NCI-H2029 treated with DMSO at 0.1 percent for 48 hours (cell line): ENCODE results near the gene RNF43.

Source experiments
- DNase-seq: peaks from one replicate; lab custom pipeline; 2025; lab: John Stamatoyannopoulos, UW

RNF43 gene

DNA sequence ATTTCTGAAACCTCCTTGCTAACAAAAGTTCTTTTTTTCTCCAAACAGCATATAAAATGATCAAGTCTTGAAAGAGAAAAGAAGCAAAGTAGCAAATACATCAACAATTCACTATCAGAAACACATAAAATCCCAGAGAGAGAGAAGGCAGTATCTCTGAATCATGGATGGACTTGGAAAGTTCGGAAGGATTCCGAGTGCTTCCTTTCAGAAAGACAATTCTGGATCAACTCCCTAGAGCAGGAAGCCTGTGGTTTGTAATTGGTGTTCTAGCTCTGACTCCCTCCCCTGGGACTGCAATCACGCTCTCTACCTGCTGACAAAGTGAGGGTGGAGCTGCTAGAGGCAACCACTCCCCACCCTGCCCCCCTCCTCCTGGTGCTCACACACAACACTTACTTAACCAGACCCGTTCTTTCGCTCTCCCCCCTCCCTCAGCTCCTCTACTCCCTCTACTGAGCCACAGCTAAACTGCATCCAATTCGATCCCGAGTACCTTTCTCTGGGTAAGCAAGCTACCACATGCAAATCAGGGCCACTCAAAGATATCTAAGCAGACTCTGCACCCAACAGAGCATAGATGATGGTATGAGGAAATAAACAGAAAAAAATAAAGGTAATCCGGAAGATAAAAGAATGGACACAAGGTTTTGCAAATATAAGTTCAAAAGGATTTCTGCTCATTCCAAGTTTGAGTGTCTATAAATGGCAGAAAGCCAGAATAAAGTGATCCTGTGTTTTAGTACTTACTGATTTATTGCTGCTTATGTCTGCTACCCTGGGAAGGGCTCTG is at the start of gene RNF43:
RNF43 (minus strand) TSS at position 235 of the 793 bp plus-strand sequence. CDS start 1,957 bp downstream, outside the sequence.
- DNase-seq: peak; percentile 73

DNA sequence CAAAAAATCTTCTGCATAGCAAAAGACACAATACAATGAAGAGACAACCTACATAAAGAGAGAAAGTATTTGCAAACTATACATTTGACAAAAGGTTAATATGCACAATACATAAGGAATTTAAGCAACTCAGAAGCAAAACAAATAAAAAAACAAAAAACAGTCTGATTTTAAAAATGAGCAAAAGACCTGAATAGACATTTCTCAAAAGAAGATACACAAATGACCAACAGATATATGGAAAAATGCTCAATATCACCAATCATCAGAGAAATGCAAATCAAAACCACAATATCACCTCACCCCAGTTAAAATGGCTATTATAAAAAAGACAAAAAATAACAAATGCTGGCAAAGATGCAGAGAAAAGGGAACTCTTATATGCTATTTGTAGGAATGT is 38.2 kb upstream of the RNF43 start:
- DNase-seq: no peak

DNA sequence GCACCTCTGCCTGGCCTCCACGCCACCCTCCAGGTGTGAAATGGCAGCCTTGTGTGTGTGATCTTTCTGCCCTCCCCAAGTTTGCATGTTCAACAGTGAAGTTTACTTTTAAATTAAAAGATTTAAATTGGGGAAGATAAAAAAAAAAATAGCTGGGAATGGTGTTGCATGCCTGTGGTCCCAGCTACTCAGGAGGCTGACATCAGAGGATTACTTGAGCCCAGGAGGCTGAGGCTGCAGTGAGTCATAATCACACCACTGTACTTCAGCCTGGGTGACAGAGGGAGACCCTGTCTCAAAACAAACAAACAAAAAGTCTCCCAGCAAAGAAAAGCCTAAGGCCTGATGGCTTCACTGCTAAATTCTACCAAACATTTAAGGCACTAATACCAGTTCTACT is 35.4 kb upstream of the RNF43 start:
- no peak for DNase-seq

DNA sequence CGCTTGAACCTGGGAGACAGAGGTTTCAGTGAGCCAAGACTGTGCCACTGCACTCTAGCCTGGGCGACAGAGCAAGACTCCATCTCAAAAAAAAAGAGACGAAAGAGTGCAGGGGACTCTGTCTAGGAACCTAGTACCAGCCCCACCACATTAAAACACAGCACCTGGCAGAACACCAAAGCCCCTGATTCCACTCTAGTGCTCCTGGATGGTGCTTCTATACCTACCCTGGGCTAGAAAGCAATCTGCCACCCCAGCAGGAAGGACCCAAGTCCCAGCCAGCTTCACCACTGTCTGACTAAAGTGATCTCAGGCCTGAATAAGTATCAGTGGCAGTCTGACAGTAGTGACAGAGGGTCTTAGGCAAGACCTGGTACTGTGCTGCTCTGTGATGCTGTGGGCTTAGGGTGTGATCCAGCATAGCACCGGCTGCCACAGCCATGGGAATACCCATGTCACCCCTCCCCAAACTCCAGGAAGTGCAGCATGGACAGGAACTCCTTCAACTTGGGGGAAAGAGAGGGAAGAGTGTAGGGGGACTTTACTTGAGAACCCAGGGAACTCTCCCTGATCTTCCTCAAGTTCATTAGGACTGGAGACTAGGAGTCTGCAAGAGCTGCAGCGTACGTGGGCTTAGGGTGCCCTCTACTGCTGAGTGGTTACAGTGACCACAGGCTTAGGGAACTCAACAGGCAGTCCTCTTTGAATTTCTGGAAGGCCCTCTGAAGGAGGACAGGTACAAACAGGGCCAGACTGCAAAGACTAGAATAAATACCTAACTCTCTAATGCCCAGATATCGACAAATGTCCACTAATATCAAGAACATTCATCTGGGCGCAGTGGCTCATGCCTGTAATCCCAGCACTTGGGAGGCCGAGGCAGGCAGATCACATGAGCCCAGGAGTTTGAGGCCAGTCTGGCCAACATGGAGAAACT is 30.0 kb upstream of the RNF43 start:
- DNase-seq: peak; percentile 12

DNA sequence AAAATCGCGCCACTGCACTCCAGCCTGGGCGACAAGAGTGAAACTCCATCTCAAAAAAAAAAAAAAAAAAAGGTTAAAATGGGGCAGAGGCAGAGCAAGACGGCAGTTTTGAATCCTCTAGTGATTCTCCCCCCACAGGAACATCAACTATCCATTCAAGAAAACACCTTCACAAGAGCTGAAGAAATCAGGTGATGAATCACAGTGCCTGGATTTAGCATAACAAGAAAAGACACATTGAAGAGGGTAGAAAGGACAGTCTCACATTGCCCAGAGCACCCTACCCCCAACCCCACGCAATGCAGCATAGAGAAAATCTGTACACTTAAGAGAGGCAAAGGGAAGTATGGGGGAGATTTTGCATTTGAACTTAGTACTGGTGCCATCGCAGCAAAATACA is 28.8 kb upstream of the RNF43 start:
- no peak for DNase-seq

DNA sequence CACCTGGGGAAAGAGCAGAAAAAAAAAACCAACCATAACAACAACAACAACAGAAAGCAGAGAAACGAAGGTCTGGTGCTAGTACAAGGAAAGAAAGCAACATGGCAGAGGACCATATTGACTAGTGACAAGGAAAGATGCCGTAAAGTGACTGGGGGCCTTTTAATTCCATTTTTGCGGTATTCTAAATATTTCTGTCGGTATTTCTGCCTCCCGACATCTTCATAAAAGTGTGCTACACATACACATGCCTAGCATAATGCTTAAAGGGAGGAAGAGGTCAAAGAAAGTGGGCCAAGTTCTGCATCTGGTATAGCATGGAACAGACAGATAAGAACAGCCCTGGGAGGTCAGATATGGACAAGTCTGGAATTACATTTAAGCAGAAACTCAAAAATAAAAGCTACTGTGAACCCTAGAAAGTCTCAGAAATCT is 19.5 kb upstream of the RNF43 start:
- no peak for DNase-seq

DNA sequence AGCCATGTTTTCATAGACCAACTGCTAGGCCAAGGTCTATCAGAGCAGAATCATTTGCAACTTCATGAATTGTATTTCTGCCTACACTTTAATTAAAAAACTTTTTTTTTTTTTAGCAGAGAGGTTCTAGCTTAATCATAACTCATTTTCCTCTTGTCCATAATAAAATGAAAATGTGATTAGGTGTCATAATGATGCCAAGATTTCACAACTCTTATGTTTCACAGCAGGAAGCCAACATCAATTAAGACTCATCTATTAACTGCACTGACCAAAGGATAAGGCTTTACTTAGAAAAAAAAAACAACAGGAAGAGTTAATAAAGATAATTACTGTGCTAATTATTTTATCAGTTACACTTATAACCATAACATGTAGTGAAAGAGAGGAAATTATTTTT is 18.9 kb upstream of the RNF43 start:
- DNase-seq: no peak

DNA sequence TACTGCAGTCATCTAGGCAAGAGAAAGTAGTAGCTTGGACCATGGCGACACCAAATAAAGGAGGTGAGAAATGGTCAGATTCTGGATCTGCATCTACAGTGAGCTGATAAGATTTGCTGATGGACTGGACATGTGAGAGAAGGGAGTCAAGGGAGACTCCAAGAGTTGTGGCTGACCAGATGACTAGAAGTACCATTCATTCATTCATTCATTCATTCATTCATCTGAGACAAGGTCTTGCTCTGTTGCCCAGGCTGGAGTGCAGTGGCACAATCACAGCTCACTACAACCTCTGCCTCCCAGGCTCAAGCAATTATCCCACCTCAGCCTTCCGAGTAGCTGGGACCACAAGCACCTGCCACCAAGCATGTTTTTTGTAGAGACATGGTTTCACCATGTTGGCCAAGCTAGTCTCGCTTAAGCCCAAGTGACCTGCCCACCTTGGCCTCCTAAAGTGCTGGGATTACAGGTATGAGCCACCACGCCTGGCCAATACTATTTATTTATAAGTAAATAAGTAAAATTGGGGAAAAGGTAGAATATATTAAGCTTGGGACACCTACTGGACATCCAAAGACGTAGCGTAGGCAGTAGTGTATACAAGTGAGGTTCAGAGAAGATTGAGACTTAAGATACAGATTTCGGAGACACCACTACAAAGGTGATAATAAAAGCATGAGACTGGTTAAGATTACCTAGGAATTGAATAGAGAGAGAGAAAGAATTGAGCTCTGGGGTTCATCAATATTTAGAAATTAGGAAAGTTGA is 15.7 kb upstream of the RNF43 start:
- no peak for DNase-seq

DNA sequence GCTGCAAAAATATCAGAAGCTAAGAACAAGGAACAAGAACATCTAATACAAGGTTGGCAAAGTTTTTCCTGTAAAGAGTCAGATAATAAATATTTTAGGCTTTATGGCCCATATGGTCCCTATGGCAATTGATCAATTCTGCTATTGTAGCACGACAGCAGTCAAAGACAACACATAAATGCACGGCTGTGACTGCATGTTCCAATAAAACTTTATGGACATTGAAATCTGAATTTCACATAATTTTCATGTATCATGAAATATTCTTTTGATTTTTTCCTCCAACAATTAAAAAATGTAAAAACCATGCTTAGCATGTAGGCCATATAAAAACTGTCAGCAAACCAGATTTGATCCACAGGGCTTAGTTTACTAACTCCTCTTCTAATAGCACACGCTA is 10.5 kb upstream of the RNF43 start:
- DNase-seq: no peak

DNA sequence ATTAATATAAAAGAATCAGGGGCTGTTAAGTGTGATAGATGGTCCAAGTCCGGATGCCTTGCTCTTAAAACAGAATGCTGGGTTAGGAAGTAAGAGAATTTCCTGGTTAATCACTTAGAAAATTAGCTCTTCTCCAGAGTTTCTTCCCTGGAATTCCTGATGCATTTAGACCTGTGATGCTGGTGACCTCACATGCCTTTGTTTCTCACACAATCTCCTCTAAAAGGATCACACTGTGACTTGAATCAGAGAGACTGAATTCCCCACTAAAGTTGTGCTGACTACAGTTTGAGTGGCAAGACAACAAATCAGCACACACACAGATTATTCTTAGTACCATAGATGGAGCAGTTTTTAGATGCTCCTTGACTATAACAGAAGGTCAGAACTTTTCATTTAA is 4.4 kb upstream of the RNF43 start:
- DNase-seq: no peak

DNA sequence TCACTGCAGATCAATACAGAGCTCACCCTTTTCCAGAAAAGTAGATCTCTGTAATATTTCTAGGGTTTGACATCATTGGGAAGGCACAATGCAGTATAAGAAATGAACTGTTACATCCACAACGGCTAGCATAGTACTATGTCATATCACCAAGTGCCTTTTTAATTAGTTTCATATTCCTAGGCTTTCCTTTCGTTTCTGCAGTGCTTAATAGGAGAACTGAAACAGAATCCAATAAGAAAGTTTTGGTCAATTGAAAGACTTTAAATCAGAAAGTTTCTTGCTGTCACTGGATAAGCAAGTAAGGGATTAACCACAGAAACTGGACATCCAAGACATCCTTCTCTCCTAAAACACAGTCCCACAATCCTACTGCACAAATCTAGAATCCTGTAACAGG is 3.5 kb upstream of the RNF43 start:
- DNase-seq: no peak

DNA sequence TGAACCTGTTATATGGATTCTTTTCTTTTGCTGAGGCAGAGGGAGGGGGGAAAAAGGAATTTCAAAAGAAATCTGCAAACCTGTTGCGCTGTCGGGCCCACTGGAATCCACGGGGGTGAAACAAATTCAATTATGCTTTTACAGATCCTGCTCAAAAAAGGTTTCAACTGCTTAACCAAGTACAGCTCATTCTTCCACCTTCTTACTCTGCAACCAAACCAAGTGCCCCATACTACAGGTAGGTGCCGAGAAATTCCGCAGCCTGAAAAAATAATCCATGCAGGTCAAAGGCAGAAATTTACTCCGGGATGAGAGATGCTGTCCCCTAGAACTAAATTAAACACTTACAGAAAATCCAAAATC is 416 bp downstream of the RNF43 start:
- no peak for DNase-seq

DNA sequence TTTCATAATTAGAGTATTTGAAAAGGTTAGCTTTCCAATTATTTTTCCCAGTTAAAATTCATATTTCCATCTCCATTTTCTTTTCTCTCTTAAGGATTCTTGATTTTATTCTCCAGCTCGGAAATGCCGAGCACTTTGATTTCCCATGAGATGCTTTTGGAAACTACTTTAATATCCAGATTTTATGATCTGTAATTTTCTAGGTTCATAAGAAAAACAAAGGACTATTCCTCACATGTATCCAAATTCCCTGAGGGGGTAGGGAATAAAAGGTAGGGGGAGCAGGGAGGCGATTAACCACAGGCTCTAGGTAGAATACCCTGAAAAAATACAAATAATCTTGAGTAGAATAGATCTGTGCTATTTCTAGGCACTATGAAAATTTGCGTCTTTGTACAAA is 938 bp downstream of the RNF43 start:
- DNase-seq: no peak

DNA sequence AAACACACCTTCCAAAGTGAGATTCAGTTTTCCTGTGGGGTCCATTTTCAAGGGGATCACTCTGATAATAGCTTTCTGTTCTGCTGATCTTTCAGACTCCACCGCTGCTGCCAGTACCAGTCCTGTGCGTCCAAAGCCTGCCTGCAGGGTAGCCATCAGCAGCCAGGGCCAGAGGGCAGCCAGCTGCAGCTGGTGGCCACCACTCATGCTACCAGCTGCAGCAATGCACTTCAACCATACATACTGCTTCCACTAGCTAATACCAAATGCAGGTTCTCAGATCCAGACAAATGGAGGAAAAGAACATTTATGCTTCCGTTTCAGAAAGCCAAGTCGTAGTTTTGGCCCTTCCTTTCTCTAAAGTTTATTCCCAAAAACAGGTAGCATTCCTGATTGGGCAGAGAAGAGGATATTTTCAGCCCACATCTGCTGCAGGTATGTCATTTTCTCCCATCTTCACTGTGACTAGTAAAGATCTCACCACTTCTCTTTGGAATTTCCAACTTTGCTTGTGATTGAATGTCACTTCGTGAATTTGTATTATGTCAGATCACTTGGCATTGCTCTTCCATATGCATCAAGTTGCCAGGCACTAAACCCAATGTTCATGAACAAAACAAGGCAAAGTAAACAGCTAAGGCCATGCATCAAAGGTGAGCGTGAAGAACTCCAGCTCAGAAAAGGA is 1.8 kb downstream of the RNF43 start:
- no peak for DNase-seq

DNA sequence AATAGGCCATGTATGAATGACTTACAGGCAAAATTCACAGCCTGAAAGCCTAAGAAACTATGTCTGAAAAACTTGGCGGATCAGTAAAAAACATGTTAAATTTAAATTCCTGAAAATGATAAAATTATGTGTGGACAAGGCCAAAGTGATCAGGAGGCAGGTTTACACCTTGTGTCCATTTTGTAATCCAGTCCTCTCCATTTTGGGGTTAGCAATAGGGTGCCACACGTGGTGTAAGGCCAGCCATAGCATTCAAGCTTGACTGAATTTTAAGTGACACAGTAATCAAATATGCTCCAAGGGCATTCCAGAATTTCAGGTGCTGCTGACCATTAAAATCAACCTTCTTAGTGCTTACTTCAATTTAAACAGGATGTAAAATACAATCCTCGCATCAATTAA is 2.7 kb downstream of the RNF43 start:
- no peak for DNase-seq

DNA sequence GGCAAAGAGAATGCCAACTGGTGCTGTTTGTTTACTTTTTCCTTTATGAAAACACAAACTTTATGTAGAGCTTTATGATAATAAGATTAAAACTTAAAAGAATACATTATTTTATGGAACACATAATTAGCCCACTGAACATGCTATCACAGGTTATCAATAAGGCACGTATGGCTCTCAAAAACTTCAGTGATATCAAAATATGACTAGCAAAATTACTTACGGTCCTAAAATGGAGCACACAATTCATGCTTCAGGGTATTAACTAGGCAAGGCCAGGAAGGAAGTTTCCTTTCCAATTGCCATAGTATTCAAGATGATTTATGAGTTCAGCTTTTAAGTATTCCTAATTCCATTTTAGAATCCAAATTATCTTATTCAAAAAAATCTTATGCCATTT is 3.6 kb downstream of the RNF43 start:
- no peak for DNase-seq

DNA sequence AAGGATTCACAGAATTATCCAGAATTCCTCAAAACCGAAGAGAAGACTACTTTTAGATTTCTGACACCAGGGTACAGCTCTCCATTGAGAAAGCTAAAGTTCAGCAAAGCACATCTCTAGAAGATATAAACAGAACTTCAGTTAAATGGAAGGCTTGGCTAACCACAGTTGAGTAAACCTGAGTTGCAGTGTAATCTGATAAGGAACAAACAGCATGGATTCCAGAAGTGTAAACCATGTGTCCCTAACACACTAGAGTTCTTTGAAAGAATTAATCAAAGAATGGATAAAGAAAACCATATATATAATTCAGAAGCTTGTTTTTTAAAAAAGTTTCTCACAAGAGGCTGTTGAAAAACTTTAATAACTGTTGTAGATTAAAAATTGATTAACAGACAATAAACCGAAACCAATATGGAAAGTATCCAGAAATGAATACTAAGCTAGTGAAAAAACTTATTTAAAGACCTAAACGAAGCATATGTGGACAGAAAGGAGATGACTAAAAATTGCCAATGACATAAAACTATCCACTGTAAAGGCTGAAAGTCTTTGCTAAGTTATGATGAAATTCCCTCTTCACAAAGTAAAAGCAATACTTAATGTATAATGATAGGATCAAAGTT is 4.3 kb downstream of the RNF43 start:
- no peak for DNase-seq

DNA sequence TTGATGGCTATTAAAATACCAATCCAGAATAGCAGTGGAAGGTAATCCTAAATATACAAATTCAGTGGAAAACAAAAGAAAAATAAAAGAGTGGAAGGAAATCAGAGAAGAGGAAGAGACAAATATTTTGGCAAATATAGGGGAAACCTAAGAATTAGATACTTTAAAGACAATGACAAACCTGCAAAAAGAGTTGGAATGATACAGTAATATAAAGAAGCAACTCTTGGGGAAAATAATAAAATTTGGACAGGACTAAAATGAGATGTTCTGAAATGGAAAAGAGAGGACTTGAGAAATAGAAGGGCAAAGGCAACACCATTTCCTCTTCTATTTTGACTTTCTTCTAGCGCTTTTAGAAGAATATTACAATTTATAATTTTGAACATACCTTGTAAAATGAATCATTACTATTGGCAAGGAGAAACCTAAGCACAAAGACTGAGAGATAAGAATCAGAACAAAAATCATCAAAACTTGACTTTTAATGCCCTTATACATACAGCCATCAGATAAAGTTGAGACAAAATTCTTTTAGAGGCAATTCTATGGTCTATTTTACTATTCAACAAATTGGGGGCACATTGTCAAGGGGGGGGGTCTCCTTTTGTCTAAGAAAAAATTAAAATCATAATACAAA is 5.2 kb downstream of the RNF43 start:
- no peak for DNase-seq

DNA sequence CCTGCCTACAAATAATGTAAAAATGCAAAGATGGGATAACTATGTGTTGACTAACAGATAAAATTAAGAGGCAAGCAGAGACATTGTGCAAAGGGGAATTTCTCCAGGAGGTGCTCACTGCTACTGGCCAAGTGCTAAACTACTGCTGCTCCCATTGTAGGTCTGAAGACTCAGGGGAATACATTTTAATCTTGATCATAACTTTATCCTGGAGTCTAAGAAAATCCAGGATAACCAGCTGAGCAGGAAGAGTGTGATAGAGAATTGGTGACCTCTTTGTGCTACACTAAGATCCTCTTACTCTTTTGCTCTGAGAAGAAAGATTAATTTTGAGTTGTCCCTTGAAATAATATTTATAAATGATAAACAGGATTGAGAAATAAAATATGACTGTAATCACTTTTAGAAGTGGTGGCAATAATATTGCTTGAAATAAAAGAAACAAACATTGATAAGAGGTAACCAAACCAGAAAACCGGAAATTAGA is 5.9 kb downstream of the RNF43 start:
- DNase-seq: no peak

DNA sequence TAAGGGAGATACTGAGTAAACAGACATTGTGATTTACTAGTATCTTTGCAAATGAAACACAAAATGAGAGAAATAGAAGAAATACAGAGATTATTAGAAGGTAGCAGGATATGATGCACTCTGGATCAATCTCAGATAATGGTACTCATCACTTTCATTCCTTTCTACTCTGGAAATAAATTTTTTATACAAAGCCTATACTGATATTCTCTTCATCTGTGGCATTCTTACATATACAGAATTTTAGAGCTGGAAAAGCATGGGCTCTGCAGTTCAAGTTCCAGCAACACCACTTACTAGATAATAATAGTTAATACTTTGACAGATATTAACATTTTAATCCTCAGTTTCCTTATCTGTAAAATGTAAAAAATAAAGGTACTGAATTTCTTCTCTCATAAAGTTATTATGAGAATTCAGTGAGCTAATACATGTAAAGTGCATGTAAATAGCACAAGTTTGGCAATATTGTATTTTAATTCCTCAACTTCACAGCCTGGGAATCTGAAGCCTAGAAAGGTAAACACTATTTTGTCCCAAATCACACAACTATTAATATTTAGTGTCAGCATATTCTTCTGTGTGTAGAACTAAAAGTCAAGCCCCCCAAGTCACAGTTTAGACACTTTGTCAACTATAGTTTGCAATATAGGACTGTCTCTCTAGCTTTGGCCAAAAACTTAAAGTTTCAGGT is 6.5 kb downstream of the RNF43 start:
- no peak for DNase-seq
